GM23338 (cell line): ENCODE data around the gene CAVIN2. TPM values are rescaled to one million over a fixed set of nuclear protein-coding genes. Genes with fewer than 3 reads are reported as not detected.
"Not testable (repeated sequence)": the region's sequence is repeated elsewhere in the genome, so short reads cannot be mapped to it uniquely, and the experiment has no call there.

Experiments
- ATAC-seq: fragments of 200-7000 bp; cut with Tn5 transposase; 3 replicates; pipeline ENCODE4 v1.9.1; 2020
- DNase-seq: peaks from one replicate; pipeline ENCODE4 v3.0.0-alpha.2; 2015; ENCODE audit warnings: low spot score
- H2AFZ ChIP-seq: fragments of 200-600 bp; sonication (generic); 2 replicates; pipeline ENCODE4 v1.8.0; 2016; ENCODE audit warnings: antibody characterized with exemption, mild to moderate bottlenecking, moderate library complexity
- H3F3A ChIP-seq: fragments of 200-600 bp; sonication (generic); replicated peaks from 2 replicates; pipeline ENCODE4 v1.8.0; 2017; ENCODE audit warnings: antibody characterized with exemption, mixed run types, low read depth
- H3K27ac ChIP-seq: fragments of 200-600 bp; sonication (generic); 2 replicates; pipeline ENCODE4 v1.6.1; 2016; ENCODE audit warnings: low read depth
- H3K27me3 ChIP-seq: fragments of 200-600 bp; sonication (generic); 2 replicates; pipeline ENCODE4 v1.8.0; 2016; ENCODE audit warnings: mild to moderate bottlenecking, mixed run types, moderate library complexity; ENCODE audit not compliant: insufficient read depth
- H3K36me3 ChIP-seq: fragments of 200-600 bp; sonication (generic); 2 replicates; pipeline ENCODE4 v1.8.0; 2016; ENCODE audit warnings: mild to moderate bottlenecking; ENCODE audit not compliant: insufficient read depth
- H3K4me1 ChIP-seq: fragments of 200-600 bp; sonication (generic); 2 replicates; pipeline ENCODE4 v1.8.0; 2016; ENCODE audit warnings: mild to moderate bottlenecking, moderate library complexity; ENCODE audit not compliant: insufficient read depth
- H3K4me2 ChIP-seq: fragments of 200-600 bp; sonication (generic); 2 replicates; pipeline ENCODE4 v1.7.1; 2017; ENCODE audit warnings: mixed run types
- H3K4me3 ChIP-seq: fragments of 200-600 bp; sonication (generic); 2 replicates; pipeline ENCODE4 v1.6.1; 2016; ENCODE audit warnings: mixed run types
- H3K79me2 ChIP-seq: fragments of 200-600 bp; sonication (generic); replicated peaks from 2 replicates; pipeline ENCODE4 v1.8.0; 2017; ENCODE audit warnings: mild to moderate bottlenecking; ENCODE audit not compliant: insufficient read depth
- H3K9me2 ChIP-seq: fragments of 200-600 bp; sonication (generic); 2 replicates; pipeline ENCODE4 v1.8.0; 2017; ENCODE audit not compliant: insufficient read depth
- H4K20me1 ChIP-seq: fragments of 200-600 bp; sonication (generic); replicated peaks from 2 replicates; pipeline ENCODE4 v1.8.0; 2017; ENCODE audit warnings: mild to moderate bottlenecking; ENCODE audit not compliant: insufficient read depth
- H3K27ac Mint-ChIP-seq: 2 replicates; pipeline ENCODE4 v1.8.0; 2020; ENCODE audit warnings: inconsistent platforms, mild to moderate bottlenecking, moderate library complexity, mixed read lengths
- H3K27me3 Mint-ChIP-seq: 3 replicates; pipeline ENCODE4 v1.8.0; 2022; ENCODE audit warnings: low read depth, mild to moderate bottlenecking, moderate library complexity, mixed read lengths, inconsistent platforms; ENCODE audit not compliant: insufficient read depth, poor library complexity
- H3K36me3 Mint-ChIP-seq: 3 replicates; pipeline ENCODE4 v1.8.0; 2021; ENCODE audit warnings: low read depth, mild to moderate bottlenecking, inconsistent platforms, moderate library complexity, mixed read lengths
- H3K4me1 Mint-ChIP-seq: 3 replicates; pipeline ENCODE4 v1.8.0; 2020; ENCODE audit warnings: mild to moderate bottlenecking, inconsistent platforms, mixed read lengths
- H3K4me3 Mint-ChIP-seq: 3 replicates; pipeline ENCODE4 v1.8.0; 2021; ENCODE audit warnings: moderate library complexity, mild to moderate bottlenecking, inconsistent platforms, mixed read lengths
- H3K9me3 Mint-ChIP-seq: 3 replicates; pipeline ENCODE4 v1.8.0; 2020; ENCODE audit warnings: moderate library complexity, mild to moderate bottlenecking, inconsistent platforms, mixed read lengths
- ETS1 ChIP-seq: IDR thresholded peaks from 2 replicates; pipeline ENCODE4 v1.6.1; 2016; ENCODE audit warnings: antibody characterized with exemption
- JUNB ChIP-seq: IDR thresholded peaks from one replicate; pipeline ENCODE4 v1.6.1; 2016; ENCODE audit warnings: antibody characterized with exemption; ENCODE audit not compliant: unreplicated experiment
- NANOG ChIP-seq: IDR thresholded peaks from 2 replicates; pipeline ENCODE4 v1.6.1; 2016; ENCODE audit warnings: antibody characterized with exemption, borderline replicate concordance
- POLR2AphosphoS5 ChIP-seq: IDR thresholded peaks from 2 replicates; pipeline ENCODE4 v1.6.1; 2016; ENCODE audit warnings: antibody characterized with exemption, low read depth
- REST ChIP-seq: IDR thresholded peaks from one replicate; pipeline ENCODE4 v1.6.1; 2018; ENCODE audit warnings: antibody characterized with exemption; ENCODE audit not compliant: unreplicated experiment
- STAT1 ChIP-seq: IDR thresholded peaks from one replicate; pipeline ENCODE4 v1.6.1; 2016; ENCODE audit warnings: antibody characterized with exemption; ENCODE audit not compliant: unreplicated experiment
- ZNF114 ChIP-seq: fragments of 250-450 bp; sonication (Bioruptor Pico); IDR thresholded peaks from 2 replicates; pipeline ENCODE4 v1.5.0; 2020; ENCODE audit warnings: mild to moderate bottlenecking, moderate library complexity
- ZNF331 ChIP-seq: fragments of 250-450 bp; sonication (Bioruptor Pico); IDR thresholded peaks from 2 replicates; pipeline ENCODE4 v1.5.0; 2020; ENCODE audit warnings: low read depth, mild to moderate bottlenecking, moderate library complexity
- ZNF462 ChIP-seq: fragments of 250-450 bp; sonication (Bioruptor Pico); IDR thresholded peaks from 2 replicates; pipeline ENCODE4 v1.5.0; 2020; ENCODE audit warnings: mild to moderate bottlenecking, moderate library complexity
- polyA plus RNA-seq: library from polyadenylated mRNA; unstranded; fragments of >200 nt; fragmentation: Nextera tagmentation; extraction: Ambion mirVana; gene quantifications from 2 replicates; pipeline ENCODE4 v1.2.1, GENCODE V29; 2016
- total RNA-seq: library from RNA; depleted of rRNA; stranded (reverse); fragments of >200 nt; shearing (Covaris generic); gene quantifications from 2 replicates; pipeline ENCODE4 v1.2.3, GENCODE V29; 2014

Gene CAVIN2
- total and polyA plus RNA-seq, 2 experiments from 2014 or later: 0.07 to 0.15 TPM

DNA sequence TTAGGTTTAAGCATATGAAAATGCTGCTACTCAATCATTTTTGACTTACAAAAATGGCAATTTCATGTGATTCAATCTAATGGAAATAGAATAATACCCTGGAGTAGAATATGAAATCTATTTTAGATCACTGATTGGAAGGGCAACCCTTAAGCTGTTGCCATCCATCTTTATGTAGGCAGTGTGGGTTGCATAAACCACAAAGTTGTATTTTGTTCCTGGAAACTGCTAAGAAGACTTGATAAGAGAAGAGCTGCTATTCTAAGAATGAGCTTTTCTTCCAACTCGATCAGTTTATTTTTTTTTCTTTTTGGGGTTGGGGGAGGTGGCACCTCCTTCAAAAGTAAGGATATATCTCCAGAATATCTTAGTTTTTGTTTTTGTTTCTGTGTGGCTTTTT is 60.2 kb downstream of the CAVIN2 start:
- Histone ChIP-seq H3K36me3 (no peaks in the 10 kb centered on the region), H3K4me2 (no peak overlapping the region), H3K4me3 (no peak overlapping the region), H3K4me1 (no peaks in the 10 kb centered on the region), H3K27ac (no peak overlapping the region), H4K20me1 (no peaks in the 10 kb centered on the region), H2AFZ (no peak overlapping the region), H3K9me2 (peaks cover 6% of the 10 kb centered on the region; the same call in 1 of the 2 replicates), H3K79me2 (no peaks in the 10 kb centered on the region), H3K27me3 (no peaks in the 10 kb centered on the region), H3F3A (no peaks in the 10 kb centered on the region)
- H3K9me3 Mint-ChIP-seq: no peaks in the 10 kb centered on the region
- DNase-seq: no peak
- no peak overlapping the region for H3K27ac Mint-ChIP-seq
- H3K4me1 Mint-ChIP-seq: peaks cover 4% of the 10 kb centered on the region; the same call in 2 of the 3 replicates
- no peak for TF ChIP-seq ETS1
- no peak for TF ChIP-seq STAT1
- TF ChIP-seq NANOG: no peak
- no peak for TF ChIP-seq ZNF462 (CRISPR knock-in tag)
- no peak for TF ChIP-seq JUNB
- no peak for TF ChIP-seq POLR2AphosphoS5
- TF ChIP-seq ZNF114 (CRISPR knock-in tag): no peak
- no peak for TF ChIP-seq ZNF331 (CRISPR knock-in tag)
- no peak for TF ChIP-seq REST
- no peaks in the 10 kb centered on the region for H3K36me3 Mint-ChIP-seq
- ATAC-seq: no peak
- no peak overlapping the region for H3K4me3 Mint-ChIP-seq
- H3K27me3 Mint-ChIP-seq: no peaks in the 10 kb centered on the region

- not testable (repeated sequence) for H3K9me3 Mint-ChIP-seq, H3K27me3 ChIP-seq, H2AFZ ChIP-seq, H3K4me2 ChIP-seq, H3K36me3 Mint-ChIP-seq, H3K27ac ChIP-seq, H3K4me1 ChIP-seq, H3K4me3 ChIP-seq, ATAC-seq, H3K27ac Mint-ChIP-seq, H3K4me3 Mint-ChIP-seq, H3K27me3 Mint-ChIP-seq, H3K79me2 ChIP-seq, H4K20me1 ChIP-seq, H3F3A ChIP-seq, H3K9me2 ChIP-seq, DNase-seq, H3K4me1 Mint-ChIP-seq, H3K36me3 ChIP-seq
These were observed 61.2 kb downstream of the CAVIN2 start for GRCh38 chr2:191785651-191786050.
